HCT116 (cell line): ENCODE measurements around the gene TTC9.

Source experiments
- CTCF ChIP-seq, 3 experiments: fragments of 200-600 bp in 1 of 3; sonication (generic) in 1 of 3; IDR thresholded peaks in 2 of 3; conservative IDR thresholded peaks in 1 of 3; 2 replicates each; pipeline ENCODE4 v1.5.1; 2012 to 2017; ENCODE audit warnings: low read depth in 2 of 3, low read length in 2 of 3, antibody characterized with exemption in 1 of 3, borderline replicate concordance in 1 of 3, control low read depth in 1 of 3, mild to moderate bottlenecking in 1 of 3, mixed read lengths in 1 of 3, mixed run types in 1 of 3, moderate library complexity in 1 of 3; ENCODE audit not compliant: insufficient read depth in 1 of 3
- ELF1 ChIP-seq: IDR thresholded peaks from 2 replicates; pipeline ENCODE4 v1.6.1; 2012; ENCODE audit warnings: low read depth, borderline replicate concordance
- EZH2 ChIP-seq: fragments of 200-600 bp; sonication (generic); IDR thresholded peaks from 2 replicates; pipeline ENCODE4 v1.6.1; 2017; ENCODE audit warnings: antibody characterized with exemption, mixed run types
- FOSL1 ChIP-seq: IDR thresholded peaks from 2 replicates; pipeline ENCODE4 v1.6.1; 2012; ENCODE audit warnings: low read depth
- JUND ChIP-seq: IDR thresholded peaks from 2 replicates; pipeline ENCODE4 v1.6.1; 2012
- POLR2AphosphoS5 ChIP-seq: IDR thresholded peaks from 2 replicates; pipeline ENCODE4 v1.6.1; 2011; ENCODE audit warnings: mild to moderate bottlenecking, low read depth, low read length, moderate library complexity
- RAD21 ChIP-seq: IDR thresholded peaks from 2 replicates; pipeline ENCODE4 v1.6.1; 2012; ENCODE audit warnings: low read depth, mild to moderate bottlenecking
- REST ChIP-seq: IDR thresholded peaks from 2 replicates; pipeline ENCODE4 v1.6.1; 2012; ENCODE audit warnings: low read depth
- SP1 ChIP-seq: IDR thresholded peaks from 2 replicates; pipeline ENCODE4 v1.6.1; 2012; ENCODE audit warnings: low read depth
- SRF ChIP-seq: IDR thresholded peaks from 2 replicates; pipeline ENCODE4 v1.6.1; 2012; ENCODE audit warnings: low read depth
- YY1 ChIP-seq: IDR thresholded peaks from 2 replicates; pipeline ENCODE4 v1.6.1; 2011; ENCODE audit warnings: low read length, low read depth, moderate library complexity, mild to moderate bottlenecking; ENCODE audit not compliant: insufficient replicate concordance; ENCODE audit errors: extremely low read depth
- TF ChIP-seq, protein P1 (sequence below): IDR thresholded peaks from 2 replicates; pipeline ENCODE4 v1.6.1; 2011; ENCODE audit warnings: mild to moderate bottlenecking, low read length, moderate library complexity; ENCODE audit not compliant: insufficient replicate concordance; ENCODE audit errors: extremely low read depth

GRCh38 chr14:70683983-70684382 is 42.3 kb downstream of the TTC9 start:
- TF ChIP-seq CTCF (IDR thresholded peaks at IDR 0.05 in 2 of 3, conservative IDR thresholded peaks at IDR 0.05 in 1 of 3; ENCODE audit: borderline replicate concordance in 1 of 3, insufficient read depth in 1 of 3, low read depth in 2 of 3, low read length in 2 of 3) (no peak), REST (no peak), JUND (no peak), SP1 (no peak), SRF (no peak), RAD21 (no peak), POLR2AphosphoS5 (no peak), YY1 (no peak), EZH2 (no peak), ELF1 (no peak), FOSL1 (no peak)
- TF ChIP-seq, protein P1, sequence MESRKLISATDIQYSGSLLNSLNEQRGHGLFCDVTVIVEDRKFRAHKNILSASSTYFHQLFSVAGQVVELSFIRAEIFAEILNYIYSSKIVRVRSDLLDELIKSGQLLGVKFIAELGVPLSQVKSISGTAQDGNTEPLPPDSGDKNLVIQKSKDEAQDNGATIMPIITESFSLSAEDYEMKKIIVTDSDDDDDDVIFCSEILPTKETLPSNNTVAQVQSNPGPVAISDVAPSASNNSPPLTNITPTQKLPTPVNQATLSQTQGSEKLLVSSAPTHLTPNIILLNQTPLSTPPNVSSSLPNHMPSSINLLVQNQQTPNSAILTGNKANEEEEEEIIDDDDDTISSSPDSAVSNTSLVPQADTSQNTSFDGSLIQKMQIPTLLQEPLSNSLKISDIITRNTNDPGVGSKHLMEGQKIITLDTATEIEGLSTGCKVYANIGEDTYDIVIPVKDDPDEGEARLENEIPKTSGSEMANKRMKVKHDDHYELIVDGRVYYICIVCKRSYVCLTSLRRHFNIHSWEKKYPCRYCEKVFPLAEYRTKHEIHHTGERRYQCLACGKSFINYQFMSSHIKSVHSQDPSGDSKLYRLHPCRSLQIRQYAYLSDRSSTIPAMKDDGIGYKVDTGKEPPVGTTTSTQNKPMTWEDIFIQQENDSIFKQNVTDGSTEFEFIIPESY: no peak
